Cardiac fibroblast (primary cell): ENCODE measurements around the gene GPBAR1.

ENCODE experiments used
- DNase-seq, 2 donors: peaks; one replicate each; pipeline versions ENCODE4 v3.0.0 to v3.0.0-alpha.2; 2010; ENCODE audit warnings: low read depth in 2 of 2
- H3K4me3 ChIP-seq, 2 donors: replicated peaks in 1 of 2; 1 replicate in 1 of 2; 2 replicates in 1 of 2; pipeline ENCODE4 v1.5.1; 2011; ENCODE audit warnings: low read depth in 2 of 2, low read length in 2 of 2, mild to moderate bottlenecking in 2 of 2, moderate library complexity in 1 of 2
- CTCF ChIP-seq: IDR thresholded peaks from one replicate; pipeline ENCODE4 v1.5.1; 2011; ENCODE audit warnings: low read depth, mild to moderate bottlenecking, low read length, inconsistent platforms

GPBAR1 gene

GRCh38 chr2:218261423-218262236 lies 815 bp downstream of the GPBAR1 start:
- no peak for TF ChIP-seq CTCF
- DNase-seq: no peak
- H3K4me3 ChIP-seq: no peak overlapping the region

- TF ChIP-seq CTCF: no peak
- H3K4me3 ChIP-seq: no peak overlapping the region
- DNase-seq: no peak
Observed at GRCh38 chr2:218262237-218262600, 1.4 kb downstream of the GPBAR1 start.

GRCh38 chr2:218262631-218263586 lies 2.1 kb downstream of the GPBAR1 start:
- TF ChIP-seq CTCF: no peak
- H3K4me3 ChIP-seq: no peak overlapping the region
- DNase-seq: no peak

GRCh38 chr2:218263817-218264641 lies 3.2 kb downstream of the GPBAR1 start:
- DNase-seq: no peak
- no peak overlapping the region for H3K4me3 ChIP-seq
- TF ChIP-seq CTCF: peak; percentile 6

- DNase-seq: no peak
- H3K4me3 ChIP-seq: no peak overlapping the region
- no peak for TF ChIP-seq CTCF
Observed at GRCh38 chr2:218264773-218265561, 4.2 kb downstream of the GPBAR1 start.

GRCh38 chr2:218265626-218266025 lies 4.8 kb downstream of the GPBAR1 start:
- no peak for TF ChIP-seq CTCF
- no peak overlapping the region for H3K4me3 ChIP-seq
- no peak for DNase-seq
